GM19463 (cell line): ENCODE results near the gene NLN.
"Not testable (repeated sequence)": the region's sequence is repeated elsewhere in the genome, so short reads cannot be mapped to it uniquely, and the experiment has no call there.

ENCODE experiments used
- ATAC-seq: cut with Tn5 transposase; IDR thresholded peaks from one replicate; pipeline ENCODE4 v1.9.1; 2021; ENCODE audit warnings: mild to moderate bottlenecking, moderate library complexity; ENCODE audit not compliant: unreplicated experiment

Gene NLN

DNA sequence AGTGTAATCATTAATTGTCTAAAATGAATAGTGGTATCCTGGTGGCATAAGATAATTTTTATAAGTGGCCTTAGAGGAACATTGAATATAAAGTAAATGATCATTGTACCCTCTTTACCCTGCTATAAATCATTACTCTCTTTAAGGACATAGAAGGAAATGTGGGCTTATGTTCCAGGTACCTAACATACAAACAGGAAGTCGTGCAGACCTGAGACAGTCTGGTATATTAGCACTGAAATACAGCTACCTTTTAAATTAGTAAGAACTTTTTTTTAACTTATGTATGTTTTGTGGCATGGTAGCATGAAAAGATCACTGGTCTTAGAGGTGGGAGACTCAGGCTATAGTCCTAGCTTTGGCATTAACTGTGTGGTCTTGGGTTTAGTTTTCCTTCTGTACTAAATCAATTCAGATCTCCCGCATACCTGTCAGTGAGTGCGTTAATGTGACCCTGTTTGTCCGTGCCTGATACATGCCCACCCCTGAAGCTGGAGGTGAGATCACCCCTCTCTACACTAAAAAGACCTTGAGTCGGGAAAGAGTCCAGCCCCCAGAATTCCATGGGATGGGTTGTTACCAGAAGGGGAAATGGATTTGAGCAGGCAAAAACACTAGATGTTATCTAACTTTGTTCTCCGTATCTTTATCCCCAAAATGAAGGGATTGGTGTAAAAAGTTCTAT is 145.0 kb downstream of the NLN start:
- ATAC-seq = no peak

DNA sequence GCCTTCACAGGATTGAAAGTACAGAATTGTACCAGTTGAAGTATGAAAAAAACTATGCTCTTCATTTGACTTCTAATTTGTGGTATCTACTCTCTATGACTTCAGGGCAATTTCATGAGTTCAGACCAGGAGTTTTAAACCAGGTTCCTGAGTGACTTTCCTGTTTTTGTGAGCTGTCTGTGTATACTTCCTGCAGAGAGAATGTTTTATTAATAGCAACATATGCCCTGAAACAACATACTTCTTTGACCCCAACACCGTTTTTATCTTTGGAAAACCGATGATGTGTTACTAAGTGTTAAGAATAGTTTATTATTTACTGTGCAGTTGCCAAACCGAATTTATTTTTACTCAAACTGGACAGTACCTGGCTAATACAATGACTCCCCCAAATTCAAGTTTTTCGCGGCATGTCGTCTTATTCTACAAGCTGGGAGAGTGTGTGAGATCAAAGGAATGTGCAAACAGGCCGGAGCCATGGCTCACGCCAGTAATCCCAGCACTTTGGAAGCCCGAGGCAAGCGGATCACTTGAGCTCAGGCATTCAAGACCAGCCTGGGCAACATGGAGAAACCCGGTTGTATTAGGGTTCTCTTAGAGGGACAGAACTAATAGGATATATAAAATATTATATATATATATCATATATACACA is 145.7 kb downstream of the NLN start:
- ATAC-seq = no peak

DNA sequence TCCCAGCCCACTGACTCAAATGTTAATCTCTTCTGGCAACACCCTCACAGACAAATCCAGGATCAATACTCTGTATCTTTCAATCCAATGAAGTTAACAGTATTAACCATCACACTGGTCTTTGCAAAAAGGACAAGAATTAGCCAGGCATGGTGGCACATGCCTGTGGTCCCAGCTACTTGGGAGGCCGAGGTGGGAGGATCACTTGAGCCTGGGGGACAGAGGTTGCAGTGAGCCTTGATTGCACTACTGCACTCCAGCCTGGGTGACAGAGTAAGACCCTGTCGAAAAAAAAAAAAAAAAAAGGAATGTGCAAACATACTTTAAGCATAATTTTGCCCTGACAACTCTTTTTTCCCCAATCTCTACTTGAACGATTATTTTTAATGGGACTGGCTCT is 146.5 kb downstream of the NLN start:
- no peak for ATAC-seq

DNA sequence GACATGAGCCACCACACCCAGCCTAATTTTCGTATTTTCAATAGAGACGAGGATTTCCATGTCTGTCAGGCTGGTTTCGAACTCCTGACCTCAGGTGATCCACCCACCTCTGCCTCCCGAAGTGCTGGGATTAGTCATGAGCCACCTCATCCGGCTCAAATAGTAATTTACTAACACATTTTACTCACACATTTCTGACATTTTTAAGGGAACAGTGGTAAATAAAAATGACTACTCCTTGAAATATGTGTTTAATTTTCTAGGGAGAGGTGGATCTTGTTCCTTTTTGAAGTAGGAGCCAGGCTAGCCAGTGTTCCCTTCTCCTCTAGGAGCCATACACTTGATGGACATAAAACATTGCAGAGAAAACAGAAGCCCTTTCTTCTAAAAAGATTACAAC is 149.2 kb downstream of the NLN start:
- ATAC-seq = no peak

DNA sequence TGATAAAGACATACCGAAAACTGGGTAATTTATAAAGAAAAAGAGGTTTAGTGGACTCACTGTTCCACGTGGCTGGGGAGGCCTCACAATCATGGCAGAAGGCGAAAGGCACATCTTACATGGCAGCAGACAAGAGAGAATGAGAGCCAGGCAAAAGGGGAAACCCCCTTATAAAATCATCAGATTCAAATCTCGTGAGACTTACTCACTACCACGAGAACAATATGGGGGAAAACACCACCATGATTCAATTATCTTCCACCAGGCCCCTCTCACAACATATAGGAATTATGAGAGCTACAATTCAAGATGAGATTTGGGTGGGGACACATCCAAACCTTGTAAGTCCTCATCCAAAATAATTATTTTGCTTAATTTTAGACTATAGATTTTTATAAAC is 149.8 kb downstream of the NLN start:
- ATAC-seq = not testable (repeated sequence)

DNA sequence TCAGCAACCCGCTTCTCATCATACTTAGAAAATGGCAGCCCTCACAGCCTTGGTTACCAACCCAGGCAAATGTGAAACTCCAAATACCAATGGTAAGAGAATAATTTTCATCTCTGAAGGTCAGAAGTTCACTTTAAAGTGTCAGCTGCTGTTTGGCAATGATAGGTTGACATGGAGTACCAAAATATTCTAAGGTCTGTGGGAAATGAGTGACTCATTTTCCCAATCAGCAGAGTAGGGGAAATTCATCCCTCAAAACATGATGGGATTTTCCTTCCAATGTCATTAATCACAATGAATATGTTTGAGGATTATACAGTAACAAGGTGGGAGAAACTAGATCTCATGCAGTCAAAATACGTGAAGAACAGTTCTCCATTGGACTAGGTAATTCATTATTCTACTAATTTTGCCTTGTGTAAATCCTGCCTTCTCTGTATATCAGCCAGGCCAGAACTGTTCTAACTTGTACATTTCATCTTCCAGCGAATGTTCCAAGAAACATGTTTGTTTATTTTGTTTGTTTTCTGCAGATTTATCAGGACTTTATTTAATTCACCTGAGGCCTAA is 151.3 kb downstream of the NLN start:
- ATAC-seq = no peak

DNA sequence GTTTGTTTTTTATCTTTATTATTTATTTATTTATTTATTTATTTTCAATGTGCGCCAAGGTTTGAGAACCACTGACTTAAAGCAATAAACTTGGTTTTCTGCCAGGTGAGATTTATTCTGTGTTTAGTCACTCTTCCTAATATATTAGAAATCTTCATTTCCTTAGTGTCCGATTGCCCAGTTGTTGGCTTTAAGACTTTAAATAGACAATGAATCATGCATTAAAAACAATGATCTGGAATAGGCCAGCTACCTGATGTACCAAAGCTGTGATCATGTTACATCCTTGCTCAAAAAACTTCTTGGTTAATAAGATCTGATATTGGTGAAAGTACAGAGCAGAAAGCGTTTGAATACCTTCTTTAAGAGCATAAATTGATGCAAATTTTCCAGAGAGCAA is 152.2 kb downstream of the NLN start:
- ATAC-seq = no peak

DNA sequence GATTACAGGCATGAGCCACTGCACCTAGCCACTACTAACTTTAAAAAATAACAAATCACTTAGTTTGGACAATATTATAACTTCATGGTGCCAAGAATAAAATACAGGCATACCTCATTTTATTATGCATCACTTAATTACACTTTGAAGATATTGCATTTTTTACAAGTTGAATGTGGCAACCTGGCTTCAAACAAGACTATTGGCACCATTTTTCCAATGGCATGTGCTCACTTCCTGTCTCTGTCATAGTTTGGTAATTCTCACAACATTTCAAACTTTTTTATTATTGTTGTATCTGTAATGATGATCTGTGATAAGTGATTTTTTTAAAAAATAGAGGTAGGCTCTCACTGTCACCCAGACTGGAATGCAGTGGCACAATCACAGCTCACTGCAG is 154.5 kb downstream of the NLN start:
- ATAC-seq = no peak

DNA sequence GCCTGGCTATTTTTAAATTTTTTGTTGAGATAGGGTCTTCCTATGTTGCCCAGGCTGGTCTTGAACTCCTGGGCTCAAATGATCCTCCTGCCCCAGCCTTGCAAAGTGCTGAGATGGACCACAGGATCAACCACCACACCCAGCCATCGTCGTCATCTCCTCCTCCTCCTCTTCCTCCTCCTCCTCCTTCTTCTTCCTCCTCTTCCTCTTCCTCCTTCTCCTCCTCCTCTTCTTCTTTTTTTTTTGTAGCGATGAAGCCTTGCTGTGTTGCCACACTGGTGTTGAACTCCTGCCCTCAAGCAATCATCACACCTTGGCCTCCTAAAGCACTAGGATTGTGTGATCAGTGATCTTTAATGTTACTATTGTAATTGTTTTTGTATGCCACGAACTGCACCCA is 155.0 kb downstream of the NLN start:
- ATAC-seq = no peak
